PC-3 (cell line): ENCODE data around the gene VPS41.

Source experiments
- CTCF ChIP-seq: fragments of 300-600 bp; sonication (generic); conservative IDR thresholded peaks from 2 replicates; pipeline ENCODE4 v1.5.1; 2017; ENCODE audit warnings: antibody characterized with exemption, low read depth, mild to moderate bottlenecking, low read length
- EZH2 ChIP-seq: fragments of 300-600 bp; sonication (generic); IDR thresholded peaks from one replicate; pipeline ENCODE4 v1.6.1; 2017; ENCODE audit warnings: antibody characterized with exemption, mild to moderate bottlenecking, low read length; ENCODE audit not compliant: unreplicated experiment
- EZH2phosphoT487 ChIP-seq: fragments of 300-600 bp; sonication (generic); IDR thresholded peaks from 2 replicates; pipeline ENCODE4 v1.6.1; 2018; ENCODE audit warnings: mild to moderate bottlenecking, antibody characterized with exemption, low read length, borderline replicate concordance

GRCh38 chr7:38903057-38903456 lies 5.9 kb downstream of the VPS41 start:
- TF ChIP-seq CTCF (no peak), EZH2phosphoT487 (no peak), EZH2 (no peak)
